Stimulated activated naive CD8-positive, alpha-beta T cell treated with anti-CD3 and anti-CD28 coated beads, Interleukin-15, Interleukin-2, amounts not matched to agents 100 U/mL and 50 U/mL, for 24 hours (primary cell): ENCODE data around the gene MORF4L1.

Source experiments
- ATAC-seq: fragments of 150-1000 bp; cut with Tn5 transposase; one replicate; pipeline ENCODE4 v1.10.0; 2021
- DNase-seq: peaks from one replicate; pipeline ENCODE4 v3.0.0; 2021

The MORF4L1 gene

GRCh38 chr15:78946493-78946892, 73.8 kb downstream of the MORF4L1 start:
- no peak for DNase-seq
- no peak for ATAC-seq

- DNase-seq (no peak), ATAC-seq (no peak)
Measured at GRCh38 chr15:78947506-78947905, 74.8 kb downstream of the MORF4L1 start.
